GM21737 (cell line): ENCODE data around the gene NECAB2.
"Not testable (repeated sequence)": the region's sequence is repeated elsewhere in the genome, so short reads cannot be mapped to it uniquely, and the experiment has no call there.

Source experiments
- ATAC-seq: cut with Tn5 transposase; IDR thresholded peaks from one replicate; pipeline ENCODE4 v1.9.1; 2021; ENCODE audit warnings: mild to moderate bottlenecking, moderate library complexity; ENCODE audit not compliant: unreplicated experiment

NECAB2 gene

GRCh38 chr16:83935858-83936255 lies 32.2 kb upstream of the NECAB2 start:
- no peak for ATAC-seq

- ATAC-seq = no peak
These were observed 31.4 kb upstream of the NECAB2 start for GRCh38 chr16:83936581-83937165.

GRCh38 chr16:83937267-83937666 lies 30.8 kb upstream of the NECAB2 start:
- ATAC-seq = no peak

GRCh38 chr16:83937922-83938885 lies 29.8 kb upstream of the NECAB2 start:
- ATAC-seq = no peak

- ATAC-seq = no peak
These were observed 28.7 kb upstream of the NECAB2 start for GRCh38 chr16:83939266-83939855.

- ATAC-seq = no peak
These were observed 27.9 kb upstream of the NECAB2 start for GRCh38 chr16:83940119-83940518.

GRCh38 chr16:83940630-83941378 lies 27.2 kb upstream of the NECAB2 start:
- ATAC-seq = no peak

GRCh38 chr16:83941546-83941945 lies 26.5 kb upstream of the NECAB2 start:
- ATAC-seq = not testable (repeated sequence)

GRCh38 chr16:83942074-83942473 lies 26.0 kb upstream of the NECAB2 start:
- no peak for ATAC-seq

- no peak for ATAC-seq
These were observed 25.1 kb upstream of the NECAB2 start for GRCh38 chr16:83942815-83943515.

- ATAC-seq = no peak
These were observed 24.5 kb upstream of the NECAB2 start for GRCh38 chr16:83943516-83944050.

GRCh38 chr16:83945587-83945986 lies 22.5 kb upstream of the NECAB2 start:
- no peak for ATAC-seq

GRCh38 chr16:83946154-83946780 lies 21.8 kb upstream of the NECAB2 start:
- no peak for ATAC-seq

- ATAC-seq = no peak
These were observed 21.1 kb upstream of the NECAB2 start for GRCh38 chr16:83946781-83947566.

GRCh38 chr16:83947642-83948234 lies 20.3 kb upstream of the NECAB2 start:
- ATAC-seq = no peak

GRCh38 chr16:83948914-83949723 lies 18.9 kb upstream of the NECAB2 start:
- ATAC-seq = no peak

GRCh38 chr16:83949724-83950001 lies 18.4 kb upstream of the NECAB2 start:
- no peak for ATAC-seq

- ATAC-seq = not testable (repeated sequence)
These were observed 17.1 kb upstream of the NECAB2 start for GRCh38 chr16:83950862-83951399.
